ENCODE results near the gene TSPAN12.
"Not testable (repeated sequence)": the region's sequence is repeated elsewhere in the genome, so short reads cannot be mapped to it uniquely, and the experiment has no call there.

TSPAN12 gene

GRCh38 chr7:120857588-120858573 is at the start of gene TSPAN12:
TSS of gene TSPAN12 (minus strand) at chr7:120858144. CDS start at chr7:120856763, 1,381 bp downstream.
- peak; percentile 79 to 89 for DNase-seq

DNA sequence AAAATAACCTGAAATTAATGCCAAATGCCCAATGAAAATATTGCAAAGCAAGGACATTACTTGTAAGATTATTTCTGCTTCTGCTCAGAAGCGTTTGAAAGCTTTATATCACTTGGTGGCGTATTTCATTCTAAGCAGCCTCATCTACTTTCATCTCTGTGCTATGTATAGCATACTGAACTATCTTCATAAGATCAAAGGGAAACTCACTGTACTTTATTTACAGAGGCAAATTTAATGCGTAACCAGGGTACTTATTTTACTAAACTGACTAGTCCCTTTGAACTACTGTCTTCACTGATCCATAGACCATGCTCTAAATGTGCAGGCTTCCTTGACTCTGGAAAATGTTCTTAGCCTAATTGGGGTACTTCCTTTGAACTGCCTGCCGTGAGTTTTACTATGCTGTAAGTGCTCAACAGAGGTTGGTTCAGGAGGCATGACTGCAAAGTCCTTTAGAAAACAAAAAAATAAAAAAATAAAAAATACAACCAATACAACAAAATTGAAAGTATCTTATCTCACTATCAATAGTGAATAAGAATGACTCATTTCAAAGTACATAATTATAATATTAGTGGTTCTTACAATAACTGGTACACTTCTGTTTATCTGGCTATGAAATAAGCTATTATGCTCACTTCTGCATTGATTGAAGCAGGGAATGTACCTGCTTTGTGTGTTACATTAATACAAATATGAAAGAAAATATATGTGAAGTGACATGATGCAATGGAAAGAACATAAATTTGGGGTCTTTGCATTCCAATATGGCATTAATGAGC is 41.0 kb upstream of the TSPAN12 start:
- no peak for DNase-seq

DNA sequence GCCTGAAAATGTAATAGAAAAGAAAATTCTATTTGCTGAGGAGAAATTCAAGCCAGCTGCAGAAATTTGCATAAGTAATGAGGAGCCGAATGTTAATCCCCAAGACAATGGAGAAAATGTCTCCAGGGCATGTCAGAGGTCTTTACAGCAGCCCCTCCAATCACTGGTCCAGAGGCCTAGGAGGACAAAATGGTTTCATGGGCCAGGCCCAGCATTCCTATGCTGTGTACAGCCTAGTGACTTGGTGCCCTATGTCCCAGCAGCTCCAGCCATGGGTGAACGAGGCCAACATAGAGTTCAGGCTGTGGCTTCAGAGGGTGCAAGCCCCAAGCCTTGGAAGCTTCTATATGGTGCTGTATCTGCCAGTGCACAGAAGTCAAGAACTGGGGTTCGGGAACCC is 37.3 kb upstream of the TSPAN12 start:
- DNase-seq = not testable (repeated sequence)

DNA sequence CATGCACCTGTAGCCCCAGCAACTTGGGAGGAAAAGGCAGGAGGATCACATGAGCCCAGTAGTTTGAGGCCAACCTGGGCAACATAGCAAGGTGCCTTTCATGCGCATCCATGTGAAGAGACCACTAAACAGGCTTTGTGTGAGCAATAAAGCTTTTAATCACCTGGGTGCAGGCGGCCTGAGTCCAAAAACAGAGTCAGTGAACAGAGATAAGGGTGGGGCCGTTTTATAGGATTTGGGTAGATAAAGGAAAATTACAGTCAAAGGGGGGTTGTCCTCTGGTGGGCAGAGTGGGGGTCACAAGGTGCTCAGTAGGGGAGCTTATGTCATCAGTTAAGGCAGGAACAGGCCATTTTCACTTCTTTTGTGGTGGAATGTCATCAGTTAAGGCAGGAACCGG is 27.7 kb upstream of the TSPAN12 start:
- not testable (repeated sequence) for DNase-seq

GRCh38 chr7:120877701-120878100 is 19.8 kb upstream of the TSPAN12 start:
- DNase-seq = no peak

DNA sequence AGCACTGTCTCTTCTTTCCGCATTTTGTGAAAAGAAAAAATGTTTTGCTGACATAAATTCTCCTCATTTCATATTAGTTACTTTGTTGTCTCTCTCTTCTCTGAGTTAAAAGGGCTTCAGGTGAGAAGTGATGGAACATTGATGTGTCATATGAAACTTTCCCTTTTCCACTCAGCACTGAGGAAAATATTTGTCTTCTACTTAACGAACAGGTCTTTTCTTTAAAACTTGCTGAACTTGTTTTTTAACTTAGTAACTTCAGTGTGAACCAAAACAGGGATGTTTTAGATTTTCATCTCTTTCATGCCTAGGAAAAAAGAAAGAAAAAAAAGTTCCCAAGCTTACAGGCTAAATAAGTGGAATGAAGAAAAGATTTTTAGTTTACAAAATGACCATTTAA is 19.0 kb upstream of the TSPAN12 start:
- DNase-seq = no peak

- DNase-seq = no peak
Measured at GRCh38 chr7:120874722-120875121, 16.8 kb upstream of the TSPAN12 start.

GRCh38 chr7:120874016-120874415 is 16.1 kb upstream of the TSPAN12 start:
- no peak for DNase-seq

DNA sequence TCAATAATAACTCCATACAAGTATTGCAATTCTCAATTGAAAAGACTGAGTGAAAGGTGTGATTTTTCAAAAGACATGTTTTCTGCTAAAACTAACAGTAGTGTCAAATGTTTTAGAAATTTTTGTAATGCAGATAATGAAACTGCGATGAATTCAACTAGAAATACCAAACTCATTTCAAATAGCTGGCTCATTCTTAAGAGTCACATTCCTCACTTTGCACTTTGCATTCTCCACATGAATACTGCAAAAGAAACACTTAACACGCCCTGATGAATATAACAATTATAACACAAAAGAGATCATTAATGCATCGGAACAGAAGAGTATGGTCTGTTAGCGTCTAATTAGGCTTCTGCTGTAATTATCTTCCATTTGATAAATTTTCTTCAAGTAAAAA is 15.5 kb upstream of the TSPAN12 start:
- no peak for DNase-seq

DNA sequence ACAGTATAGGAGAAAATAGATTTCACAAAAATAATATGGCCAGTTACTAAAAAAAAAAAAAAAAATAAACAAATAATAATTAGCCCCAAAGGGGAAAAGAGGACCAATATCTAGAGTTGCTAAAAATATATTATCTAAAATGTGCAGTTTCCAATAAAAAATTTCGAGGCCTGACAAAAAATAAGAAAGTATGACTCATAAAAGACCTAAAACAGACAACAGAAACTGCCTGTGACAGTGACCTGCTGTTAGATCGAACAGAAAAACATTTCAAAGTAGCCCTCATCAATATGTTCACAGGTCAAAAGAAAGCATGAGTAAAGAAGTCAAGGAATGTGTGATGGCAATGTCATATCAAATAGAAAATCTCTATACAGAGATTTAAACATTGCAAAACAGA is 11.8 kb upstream of the TSPAN12 start:
- DNase-seq = no peak

- no peak for DNase-seq
Measured at GRCh38 chr7:120867932-120868331, 10.0 kb upstream of the TSPAN12 start.

DNA sequence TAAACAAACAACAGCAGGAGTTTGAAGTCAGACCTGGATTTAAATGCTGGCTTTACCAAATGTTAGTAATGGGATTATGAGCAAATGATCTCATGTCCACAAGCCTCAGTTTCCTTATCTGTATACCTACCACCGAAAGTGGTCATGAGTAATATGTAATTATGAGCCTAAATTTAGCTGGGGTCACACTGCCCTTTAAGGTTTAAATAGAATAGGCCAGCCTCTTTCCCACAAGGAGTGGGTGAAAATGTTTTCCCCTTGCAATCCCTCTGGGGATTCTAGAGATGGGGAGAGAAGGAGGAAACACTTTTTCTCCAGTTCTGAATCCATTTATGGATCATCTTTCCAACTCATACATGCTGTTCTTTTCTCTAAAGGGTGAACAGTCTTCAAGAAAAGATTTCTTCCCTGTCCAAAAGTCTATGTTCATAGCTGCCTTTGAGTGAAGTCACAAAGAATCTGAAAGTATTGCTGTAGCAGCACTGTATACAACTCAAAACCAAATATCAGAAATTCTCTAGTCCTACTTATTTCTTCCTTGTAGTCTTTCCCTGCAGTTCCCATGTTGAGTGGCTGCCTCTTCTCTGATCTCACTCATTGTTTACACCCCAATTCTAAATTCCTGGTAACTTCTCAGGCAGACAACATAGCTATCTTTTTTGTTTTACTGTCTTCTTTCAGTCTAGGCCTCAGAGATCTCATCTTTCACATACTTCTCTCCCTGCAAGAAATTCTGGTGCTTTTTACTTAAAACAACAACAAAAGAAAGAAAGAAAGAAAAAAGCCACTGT is 7.4 kb upstream of the TSPAN12 start:
- no peak for DNase-seq

DNA sequence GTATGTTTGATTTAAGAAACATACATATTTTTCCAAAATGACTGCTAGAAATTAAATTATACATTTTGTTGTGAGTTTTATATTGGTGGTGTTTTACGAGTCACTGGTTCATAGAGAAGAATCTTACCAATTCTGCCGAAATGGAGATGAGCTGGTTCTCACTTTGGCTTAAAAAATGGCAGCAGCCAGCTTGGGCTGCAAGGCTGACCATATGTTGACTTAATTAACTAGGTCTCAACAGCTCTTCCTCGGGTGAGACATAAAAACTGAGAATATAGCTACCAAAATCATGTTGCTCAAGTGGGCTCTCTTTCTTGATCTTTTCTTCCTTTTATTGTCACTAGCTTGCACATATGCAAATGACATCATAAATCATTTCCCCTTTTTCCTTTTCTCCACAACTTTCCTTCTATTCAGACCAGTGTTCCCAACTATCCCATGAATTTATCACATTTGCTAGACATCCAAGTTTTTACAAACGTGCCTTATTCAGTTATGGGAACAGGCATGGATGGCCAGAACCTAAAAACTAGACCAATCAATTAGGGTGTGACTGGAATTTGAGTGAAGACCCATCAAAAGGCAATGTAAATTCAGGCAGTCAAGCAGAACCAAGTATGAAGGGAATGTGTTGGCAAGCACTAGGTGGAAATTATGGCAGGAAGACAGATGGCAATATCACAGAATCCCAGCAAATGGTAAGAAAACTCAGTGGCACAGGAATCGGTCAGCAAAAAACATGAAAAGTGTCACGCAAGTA is 6.4 kb upstream of the TSPAN12 start:
- DNase-seq = no peak

- DNase-seq = no peak
Measured at GRCh38 chr7:120862987-120863590, 5.1 kb upstream of the TSPAN12 start.

DNA sequence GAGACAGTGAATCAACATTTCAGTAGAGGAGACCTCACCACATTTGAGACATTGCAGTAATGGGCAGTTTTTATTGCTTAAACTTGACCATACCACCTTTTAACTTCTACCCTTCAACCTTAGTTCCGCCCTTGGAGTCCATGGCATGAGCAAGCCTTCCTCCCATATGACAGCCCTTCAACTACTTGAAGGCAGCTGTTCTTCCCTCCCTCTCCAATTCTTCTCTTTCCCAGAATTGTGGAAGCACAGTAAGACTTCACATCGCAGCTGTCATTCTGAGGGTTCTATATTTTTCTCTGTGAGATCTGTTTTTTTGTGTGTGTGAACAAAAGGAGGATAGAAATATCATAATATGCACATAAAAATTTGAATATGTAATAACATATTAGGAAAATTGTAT is 2.2 kb upstream of the TSPAN12 start:
- no peak for DNase-seq

- DNase-seq = no peak
Measured at GRCh38 chr7:120859459-120859858, 1.5 kb upstream of the TSPAN12 start.

- DNase-seq = peak; percentile 17 to 59
Measured at GRCh38 chr7:120856621-120857352, 1.2 kb downstream of the TSPAN12 start.

DNA sequence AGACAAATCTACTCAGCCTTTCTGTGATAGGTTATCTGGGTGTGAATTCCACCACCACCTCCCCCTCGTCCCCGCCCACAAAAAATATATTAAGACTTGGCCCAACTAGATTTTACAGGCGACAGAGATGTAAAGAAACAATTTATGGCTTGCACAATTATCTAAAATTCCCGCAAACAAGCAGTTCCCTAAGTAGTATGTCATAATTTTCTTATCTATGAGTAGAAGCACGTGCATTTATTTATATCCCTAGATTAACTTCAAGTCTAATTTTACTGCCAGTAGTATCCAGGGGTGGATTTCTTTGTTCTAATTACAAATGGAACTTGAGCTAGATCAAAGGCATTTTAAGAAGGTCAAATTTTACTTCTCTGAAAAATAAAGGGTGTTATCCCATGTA is 1.7 kb downstream of the TSPAN12 start:
- DNase-seq = no peak

- DNase-seq = no peak
Measured at GRCh38 chr7:120852700-120853099, 5.2 kb downstream of the TSPAN12 start.

GRCh38 chr7:120843109-120843508 is 14.8 kb downstream of the TSPAN12 start:
- no peak for DNase-seq

DNA sequence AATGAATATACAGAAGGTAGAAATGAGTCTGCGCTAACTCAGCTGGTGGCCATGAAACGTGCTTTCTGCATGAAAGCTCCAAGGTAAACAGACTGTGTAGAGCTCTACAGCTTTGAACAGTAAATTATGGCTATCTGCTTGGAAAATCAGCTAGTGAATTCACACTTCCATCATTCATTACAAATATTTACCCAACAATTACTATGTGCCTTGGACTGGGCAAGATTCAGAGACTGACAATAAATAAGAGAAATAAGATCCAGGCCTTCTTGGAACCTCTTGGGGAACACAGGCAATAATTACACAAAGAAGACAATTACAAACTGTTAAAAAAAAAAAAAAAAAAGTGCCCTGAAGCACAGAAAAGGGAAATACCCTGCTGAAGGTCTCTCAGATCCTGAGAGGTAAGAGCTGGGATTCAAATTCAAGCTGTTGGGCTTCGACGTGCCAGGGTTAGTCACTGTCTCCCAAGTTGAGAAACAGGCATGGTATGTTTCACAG is 15.8 kb downstream of the TSPAN12 start:
- no peak for DNase-seq
